Heart left ventricle (tissue), 13 donors: Measurements from ENCODE around the gene ACOT12.

Experiments used
- POLR2A ChIP-seq, 2 donors: fragments of 450-650 bp; IDR thresholded peaks; one replicate each; pipeline ENCODE4 v1.6.1; 2017; ENCODE audit warnings: antibody characterized with exemption in 2 of 2, mild to moderate bottlenecking in 2 of 2, moderate library complexity in 2 of 2
- TF ChIP-seq, protein P1 (sequence below), 12 donors: fragments of 200-600 bp; sonication (generic) in 4 of 12; IDR thresholded peaks; one replicate each; pipeline versions ENCODE4 v1.5.0 to v1.8.0; 2018 to 2022; ENCODE audit warnings: antibody characterized with exemption in 12 of 12, mild to moderate bottlenecking in 5 of 12
- donor health status: ischemic (EF 13 %, LVEDD 7.1; RV severe dilation, severe dysfunction).
- donor health status: DM: no; HTN: yes; CAD: no.
- donor health status: DM: no; HTN: no; CAD: no.
- donor health status: ischemic (EF 25% LVEDD 6.9; RV normal size, moderate dysfunction).
- donor health status: ischemic (EF 25% LVEDD 5.7; RV mildly dilated, moderate dysfunction).
- donor health status: ischemic (EF 35%, LVEDD 5.7; RV mildly dilated, moderate dysfunction).
- donor health status: nonischemic (EF 11% LVEDD 7.7; RV severe dilation, severe dysfunction).
- donor health status: DM: yes; HTN: yes; CAD: no.
- donor health status: PGD.
- donor health status: ischemic (EF 29% LVEDD 5.4; RV normal size, mild dysfunction).
- donor health status: nonischemic (EF 23%, LVEDD 6.1; RV moderate dilation, normal function).

DNA sequence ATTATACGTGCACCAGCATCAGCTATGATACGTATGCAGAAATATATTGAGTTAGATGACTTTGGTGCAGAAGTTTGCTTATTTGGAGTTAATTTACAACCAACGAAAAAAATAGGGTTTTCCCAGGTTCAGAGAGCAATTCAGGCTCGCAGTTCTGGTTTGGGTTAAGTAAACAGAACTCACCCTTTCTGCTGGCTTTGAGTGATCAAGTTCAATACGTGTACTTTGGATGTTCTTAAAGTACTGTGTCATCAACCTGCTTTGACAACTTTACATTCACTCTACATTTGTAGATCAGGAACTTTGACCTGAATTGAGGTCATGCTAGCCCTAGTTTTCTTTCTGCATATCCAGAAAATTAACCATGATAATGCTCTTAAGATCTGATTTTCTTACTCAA lies 40.7 kb downstream of the ACOT12 start:
- TF ChIP-seq, protein P1, sequence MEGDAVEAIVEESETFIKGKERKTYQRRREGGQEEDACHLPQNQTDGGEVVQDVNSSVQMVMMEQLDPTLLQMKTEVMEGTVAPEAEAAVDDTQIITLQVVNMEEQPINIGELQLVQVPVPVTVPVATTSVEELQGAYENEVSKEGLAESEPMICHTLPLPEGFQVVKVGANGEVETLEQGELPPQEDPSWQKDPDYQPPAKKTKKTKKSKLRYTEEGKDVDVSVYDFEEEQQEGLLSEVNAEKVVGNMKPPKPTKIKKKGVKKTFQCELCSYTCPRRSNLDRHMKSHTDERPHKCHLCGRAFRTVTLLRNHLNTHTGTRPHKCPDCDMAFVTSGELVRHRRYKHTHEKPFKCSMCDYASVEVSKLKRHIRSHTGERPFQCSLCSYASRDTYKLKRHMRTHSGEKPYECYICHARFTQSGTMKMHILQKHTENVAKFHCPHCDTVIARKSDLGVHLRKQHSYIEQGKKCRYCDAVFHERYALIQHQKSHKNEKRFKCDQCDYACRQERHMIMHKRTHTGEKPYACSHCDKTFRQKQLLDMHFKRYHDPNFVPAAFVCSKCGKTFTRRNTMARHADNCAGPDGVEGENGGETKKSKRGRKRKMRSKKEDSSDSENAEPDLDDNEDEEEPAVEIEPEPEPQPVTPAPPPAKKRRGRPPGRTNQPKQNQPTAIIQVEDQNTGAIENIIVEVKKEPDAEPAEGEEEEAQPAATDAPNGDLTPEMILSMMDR (IDR thresholded peaks at IDR 0.05) = no peak
- no peak for TF ChIP-seq POLR2A (IDR thresholded peaks at IDR 0.05)
